Measurements from ENCODE around the gene GABPB2.
A peak's percentile ranks its signal among the peaks of the same experiment; 100 is the strongest.

The GABPB2 gene

DNA sequence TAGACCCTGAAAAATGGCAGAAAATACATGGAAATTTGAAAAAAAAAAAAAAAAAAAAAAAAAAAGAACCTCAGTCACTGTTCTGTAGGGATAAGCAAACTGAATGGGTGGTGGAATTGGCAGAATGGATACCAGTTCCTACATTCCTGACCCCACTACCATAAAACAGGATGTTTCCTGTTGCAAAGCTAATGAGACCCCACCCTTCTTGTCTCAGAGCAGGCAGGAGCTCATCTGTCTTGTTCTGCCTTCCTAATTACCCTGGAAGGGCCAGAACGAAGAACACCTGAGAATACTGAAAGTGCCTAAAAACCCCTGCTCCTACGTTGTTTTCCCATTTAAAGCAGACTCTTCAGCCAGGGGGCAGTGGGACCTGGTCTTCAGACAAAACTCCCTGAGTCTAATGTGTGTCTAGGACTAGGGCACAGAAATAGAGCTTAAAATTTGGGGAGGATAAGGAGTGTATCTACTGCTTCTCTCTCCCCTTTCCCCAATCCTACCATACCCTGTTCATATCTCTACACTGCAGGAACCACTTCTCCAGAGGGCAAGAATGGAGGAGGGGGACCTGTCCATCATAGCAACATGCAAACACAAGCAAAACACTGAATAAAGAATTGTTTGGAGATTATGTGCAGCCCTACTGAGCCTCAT is 19.1 kb upstream of the GABPB2 start:
- no peak for ATAC-seq (ENCODE audit: low read depth)
- Mint-ChIP-seq H3K27ac (no peak overlapping the region), H3K36me3 (peaks cover 27% of the 10 kb centered on the region), H3K4me1 (peaks cover 42% of the 10 kb centered on the region), H3K27me3 (no peaks in the 10 kb centered on the region), H3K4me3 (no peak overlapping the region), H3K9me3 (no peaks in the 10 kb centered on the region)
- no peak for DNase-seq (ENCODE audit: low spot score in 2 of 2)

DNA sequence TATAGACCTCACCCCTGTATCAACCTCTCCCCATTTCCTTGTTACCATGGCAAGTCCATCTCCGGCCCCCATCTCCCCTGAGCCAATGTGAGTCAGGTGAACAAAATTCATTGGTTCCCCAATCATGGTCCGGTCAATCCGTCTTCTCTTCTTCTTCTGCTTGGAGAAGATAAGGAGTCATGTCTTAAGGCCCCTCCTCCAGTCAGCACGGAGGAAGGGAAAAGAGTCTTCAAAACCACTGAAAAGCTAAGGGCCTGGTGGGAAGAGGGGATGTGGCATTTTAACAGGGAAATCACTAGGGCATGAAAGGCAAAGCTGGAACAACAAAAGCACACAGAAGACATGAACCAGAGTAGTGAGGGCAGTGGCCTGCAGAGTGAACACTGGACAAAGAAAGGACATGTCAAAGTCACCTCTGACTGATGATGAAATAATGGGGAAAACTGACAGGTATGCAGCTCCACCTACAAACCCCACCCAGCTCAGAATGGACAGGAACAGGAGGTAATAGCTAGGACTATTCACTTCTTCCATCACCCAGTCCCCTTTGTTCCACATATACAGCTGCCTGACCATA is 15.5 kb upstream of the GABPB2 start:
- no peaks in the 10 kb centered on the region for H3K27me3 Mint-ChIP-seq
- no peak for ATAC-seq (ENCODE audit: low read depth)
- H3K9me3 Mint-ChIP-seq: no peaks in the 10 kb centered on the region
- peak overlapping the region; percentile 96 for H3K4me3 Mint-ChIP-seq
- DNase-seq (ENCODE audit: low spot score in 2 of 2): no peak
- H3K27ac Mint-ChIP-seq: peak overlapping the region; percentile 99
- peaks cover 43% of the 10 kb centered on the region for H3K36me3 Mint-ChIP-seq
- H3K4me1 Mint-ChIP-seq: peaks cover 47% of the 10 kb centered on the region

DNA sequence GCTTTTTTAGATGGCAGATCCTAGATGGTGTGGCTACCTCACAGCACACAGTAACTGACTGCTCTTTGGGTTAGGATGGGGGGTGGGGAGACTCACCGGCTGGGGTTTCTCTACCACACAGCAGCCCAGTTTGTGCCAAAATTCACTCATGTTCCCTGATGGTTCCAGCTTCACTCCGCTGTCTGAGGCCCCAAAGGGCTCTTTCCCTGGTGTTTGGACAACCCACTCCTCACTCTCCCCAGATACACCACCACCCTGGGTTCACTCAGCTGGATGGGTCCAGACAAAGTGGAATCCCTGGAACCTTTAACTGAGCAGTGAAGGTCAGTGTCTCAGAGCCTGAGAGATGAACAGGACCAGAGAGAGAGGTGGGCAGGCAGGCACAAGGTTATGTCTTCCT is 15.0 kb upstream of the GABPB2 start:
- DNase-seq (ENCODE audit: low spot score in 2 of 2) (no peak), ATAC-seq (ENCODE audit: low read depth) (no peak)
- no peaks in the 10 kb centered on the region for H3K27me3 Mint-ChIP-seq
- peak overlapping the region; percentile 99 for H3K27ac Mint-ChIP-seq
- peak overlapping the region; percentile 96 for H3K4me3 Mint-ChIP-seq
- H3K9me3 Mint-ChIP-seq: no peaks in the 10 kb centered on the region
- H3K36me3 Mint-ChIP-seq: peaks cover 43% of the 10 kb centered on the region
- H3K4me1 Mint-ChIP-seq: peaks cover 50% of the 10 kb centered on the region

DNA sequence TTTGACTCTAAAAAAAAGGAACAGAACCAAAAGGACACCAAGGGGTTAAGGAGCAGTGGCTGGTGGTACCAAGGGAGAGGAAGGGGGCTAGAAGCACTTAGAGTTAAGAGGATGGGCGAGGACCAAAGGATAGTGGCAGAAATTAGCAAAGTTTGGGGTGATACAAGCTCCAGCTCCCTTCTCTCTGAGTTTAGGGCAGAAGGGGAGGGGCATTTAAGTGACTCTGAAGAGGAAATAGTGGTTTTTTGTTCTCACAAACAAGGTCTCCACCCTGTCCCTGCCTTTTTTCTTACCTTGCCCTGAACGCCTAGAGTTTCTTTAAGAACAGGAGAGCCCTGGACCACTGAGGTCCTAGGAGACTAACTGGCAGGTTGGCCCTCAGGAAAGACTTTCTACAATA is 14.4 kb upstream of the GABPB2 start:
- DNase-seq (ENCODE audit: low spot score in 2 of 2) (peak in 1 of 2 donors; percentile 32), ATAC-seq (ENCODE audit: low read depth) (peak; percentile 27)
- no peaks in the 10 kb centered on the region for H3K9me3 Mint-ChIP-seq
- H3K27me3 Mint-ChIP-seq: no peaks in the 10 kb centered on the region
- peak overlapping the region; percentile 96 for H3K4me3 Mint-ChIP-seq
- peaks cover 53% of the 10 kb centered on the region for H3K4me1 Mint-ChIP-seq
- H3K36me3 Mint-ChIP-seq: peaks cover 43% of the 10 kb centered on the region
- H3K27ac Mint-ChIP-seq: peak overlapping the region; percentile 99

DNA sequence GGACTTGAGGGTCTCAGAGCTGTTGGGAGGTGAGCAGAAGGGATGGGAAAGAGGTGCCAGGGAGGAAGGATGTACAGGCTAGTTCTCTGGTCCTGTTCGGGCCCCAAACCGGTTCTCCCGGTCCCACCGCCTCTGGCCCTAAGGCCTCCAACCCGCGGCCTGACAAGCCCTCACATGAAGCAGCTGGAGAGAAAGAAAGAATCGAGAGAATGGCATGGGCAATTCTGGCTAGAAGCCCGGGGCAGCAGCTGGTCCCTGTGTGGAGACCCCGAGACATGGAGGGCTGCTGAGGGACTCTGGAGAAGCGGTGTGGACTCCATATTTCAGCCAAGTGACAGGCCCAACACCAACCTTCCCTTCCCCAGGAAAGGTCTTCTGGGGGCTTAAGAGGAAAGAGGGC is 11.9 kb upstream of the GABPB2 start:
- ATAC-seq (ENCODE audit: low read depth) (no peak), DNase-seq (ENCODE audit: low spot score in 2 of 2) (no peak)
- Mint-ChIP-seq H3K4me1 (peaks cover 43% of the 10 kb centered on the region), H3K9me3 (no peaks in the 10 kb centered on the region), H3K27ac (peak overlapping the region; percentile 99), H3K36me3 (peaks cover 33% of the 10 kb centered on the region), H3K27me3 (no peaks in the 10 kb centered on the region), H3K4me3 (peak overlapping the region; percentile 96)

DNA sequence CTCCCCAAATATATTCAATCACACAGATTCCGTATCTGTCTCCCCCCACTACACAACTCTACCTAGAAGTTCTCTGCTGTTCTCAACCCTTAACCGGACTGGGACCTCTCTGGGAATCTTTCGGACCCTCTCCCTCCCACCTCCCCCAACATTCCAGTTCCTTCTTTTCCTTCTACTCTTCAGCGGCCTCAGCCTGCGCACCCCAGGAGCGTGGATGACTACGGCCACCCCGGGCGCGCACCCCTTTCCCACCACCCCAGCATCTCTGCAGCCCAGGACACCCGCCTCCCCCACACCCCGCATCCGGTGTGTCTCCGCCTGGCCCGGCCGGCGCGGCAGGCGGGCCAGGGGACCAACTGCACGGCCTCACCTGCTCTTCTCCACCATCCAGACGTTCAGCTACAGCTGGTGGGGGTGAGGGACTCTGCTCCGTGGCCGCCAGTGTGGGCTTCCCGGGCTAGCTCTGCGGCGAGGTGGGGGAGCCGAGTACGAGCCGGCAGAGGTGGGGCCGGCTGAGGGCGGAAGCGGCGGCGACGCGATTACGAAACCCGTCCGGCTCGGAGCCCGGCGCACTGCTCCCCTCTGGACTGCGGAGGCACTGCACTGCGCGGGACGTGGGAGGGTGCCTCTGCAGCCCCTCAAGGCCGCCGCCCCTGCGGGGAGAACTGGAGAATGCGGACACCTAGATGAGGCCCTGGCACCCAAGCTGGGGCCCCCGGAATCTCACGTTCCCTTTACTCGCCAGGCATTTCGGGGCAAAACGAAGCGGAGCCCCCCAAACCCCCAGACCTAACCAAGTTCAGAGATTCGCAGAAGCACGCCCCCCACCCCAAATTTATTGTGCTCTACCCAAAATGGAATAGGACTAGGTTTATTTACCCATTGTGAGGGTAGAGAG is 11.2 kb upstream of the GABPB2 start, which contains the start of gene CDC42SE1:
TSS of gene CDC42SE1 (minus strand) at position 514 of the 898 bp plus-strand sequence. CDS start 3,892 bp downstream, outside the sequence.
- Mint-ChIP-seq H3K27me3 (no peaks in the 10 kb centered on the region), H3K27ac (peak within 1 kb of the TSS; percentile 99), H3K4me3 (peak within 1 kb of the TSS; percentile 96), H3K36me3 (peaks cover 31% of the 10 kb centered on the region), H3K9me3 (no peaks in the 10 kb centered on the region), H3K4me1 (peaks cover 41% of the 10 kb centered on the region)
- peak; percentile 82 for ATAC-seq (ENCODE audit: low read depth)
- DNase-seq (ENCODE audit: low spot score in 2 of 2): peak; percentile 80 to 82

DNA sequence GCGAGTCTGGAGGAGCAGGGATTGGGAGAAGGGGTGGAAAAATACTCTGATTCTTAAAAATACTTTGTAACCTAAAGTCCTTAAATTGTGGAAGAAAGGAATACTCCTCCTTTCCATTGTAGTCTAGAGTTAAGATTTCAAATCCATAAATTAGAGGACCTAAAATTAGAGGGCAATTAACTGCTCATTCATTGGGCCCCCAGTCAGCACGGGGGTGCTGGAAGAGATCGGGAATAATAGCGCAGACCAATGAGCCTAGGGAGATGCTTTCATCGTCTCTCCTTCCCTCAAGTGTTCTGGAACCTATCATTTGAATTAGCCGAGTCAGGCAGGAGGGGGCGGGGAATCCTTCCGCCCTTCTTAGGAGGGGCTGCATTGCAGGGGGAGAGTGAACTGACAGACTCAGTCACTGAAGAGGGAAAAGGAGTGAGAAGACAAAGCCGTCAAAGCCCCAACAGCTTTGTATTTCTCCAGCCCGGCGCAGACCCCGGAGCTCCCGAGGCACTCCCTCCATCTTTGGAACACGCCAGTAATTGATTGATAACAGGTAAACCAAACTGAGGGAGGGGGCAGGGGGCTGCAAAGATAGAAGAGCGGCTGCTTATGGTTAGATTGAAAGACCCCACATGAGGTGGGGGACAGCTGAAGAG is 10.4 kb upstream of the GABPB2 start, which contains the start of gene MLLT11:
TSS of gene MLLT11 (plus strand) at position 391 of the 650 bp plus-strand sequence. CDS start 6,828 bp downstream, outside the sequence.
- Mint-ChIP-seq H3K36me3 (peaks cover 24% of the 10 kb centered on the region), H3K9me3 (no peaks in the 10 kb centered on the region), H3K4me3 (peak within 1 kb of the TSS; percentile 96), H3K4me1 (peaks cover 35% of the 10 kb centered on the region), H3K27me3 (no peaks in the 10 kb centered on the region), H3K27ac (peak within 1 kb of the TSS; percentile 99)
- DNase-seq (ENCODE audit: low spot score in 2 of 2): peak in 1 of 2 donors; percentile 27
- no peak for ATAC-seq (ENCODE audit: low read depth)

DNA sequence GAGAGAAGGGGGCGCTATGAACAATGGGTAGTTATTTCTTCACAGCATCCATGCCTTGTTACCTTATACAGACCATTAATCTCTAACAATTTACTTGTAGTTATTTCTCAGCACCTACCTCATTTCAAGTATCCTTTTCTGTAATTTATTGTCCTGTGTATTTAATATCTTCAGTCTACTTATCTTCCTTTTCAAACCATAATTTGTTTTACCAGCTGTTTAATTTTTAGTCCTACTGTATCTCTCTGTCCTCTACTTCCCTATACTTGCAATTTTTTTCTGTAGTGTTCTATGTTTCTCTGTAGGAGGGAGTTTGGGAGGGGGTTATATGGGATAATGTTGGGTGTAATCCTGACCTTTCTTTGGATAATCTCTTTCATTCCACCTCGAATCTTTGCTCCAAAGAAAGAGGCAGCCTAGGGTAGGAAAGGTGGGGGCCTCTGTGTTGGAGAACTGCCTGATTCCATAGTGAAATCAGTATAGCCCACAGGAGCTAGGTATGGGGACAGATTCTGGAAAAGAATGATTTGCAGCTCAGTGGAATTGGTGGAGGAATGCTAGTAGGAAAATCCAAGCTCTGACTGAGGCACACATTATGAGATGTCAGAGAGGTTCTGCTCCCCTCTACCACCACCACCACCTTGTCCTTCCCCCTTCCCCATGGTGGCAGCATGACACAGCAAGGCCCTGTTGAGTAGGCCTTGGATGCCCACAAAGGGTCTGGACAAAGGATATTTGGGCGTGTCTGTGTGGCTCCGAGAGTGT is 9.7 kb upstream of the GABPB2 start:
- ATAC-seq (ENCODE audit: low read depth): no peak
- Mint-ChIP-seq H3K9me3 (no peaks in the 10 kb centered on the region), H3K27ac (peak overlapping the region; percentile 99), H3K36me3 (peaks cover 21% of the 10 kb centered on the region), H3K4me3 (peak overlapping the region; percentile 96), H3K27me3 (no peaks in the 10 kb centered on the region), H3K4me1 (peaks cover 29% of the 10 kb centered on the region)
- DNase-seq (ENCODE audit: low spot score in 2 of 2): no peak

DNA sequence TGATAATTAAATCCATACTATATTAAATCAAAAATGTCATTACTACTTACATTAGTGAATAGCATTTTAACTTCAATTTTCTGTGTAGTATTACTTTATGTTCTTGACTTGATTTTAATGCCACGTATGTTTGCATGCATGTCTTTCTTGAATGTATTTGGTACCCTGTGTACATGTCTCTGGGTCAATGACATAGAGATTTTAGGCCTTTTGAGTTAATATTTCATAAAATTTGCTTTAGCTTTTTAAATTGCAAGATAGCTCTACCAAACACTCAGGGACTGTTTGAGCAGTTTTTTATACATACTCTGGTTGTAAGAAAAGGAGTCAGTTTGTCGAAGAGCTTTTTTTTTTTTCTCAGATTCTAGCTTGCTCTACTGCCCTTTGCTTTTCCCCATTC is 8.9 kb upstream of the GABPB2 start:
- DNase-seq (ENCODE audit: low spot score in 2 of 2) (no peak), ATAC-seq (ENCODE audit: low read depth) (no peak)
- no peak overlapping the region for H3K4me3 Mint-ChIP-seq
- no peaks in the 10 kb centered on the region for H3K27me3 Mint-ChIP-seq
- peaks cover 22% of the 10 kb centered on the region for H3K4me1 Mint-ChIP-seq
- H3K27ac Mint-ChIP-seq: no peak overlapping the region
- no peaks in the 10 kb centered on the region for H3K9me3 Mint-ChIP-seq
- H3K36me3 Mint-ChIP-seq: peaks cover 16% of the 10 kb centered on the region

DNA sequence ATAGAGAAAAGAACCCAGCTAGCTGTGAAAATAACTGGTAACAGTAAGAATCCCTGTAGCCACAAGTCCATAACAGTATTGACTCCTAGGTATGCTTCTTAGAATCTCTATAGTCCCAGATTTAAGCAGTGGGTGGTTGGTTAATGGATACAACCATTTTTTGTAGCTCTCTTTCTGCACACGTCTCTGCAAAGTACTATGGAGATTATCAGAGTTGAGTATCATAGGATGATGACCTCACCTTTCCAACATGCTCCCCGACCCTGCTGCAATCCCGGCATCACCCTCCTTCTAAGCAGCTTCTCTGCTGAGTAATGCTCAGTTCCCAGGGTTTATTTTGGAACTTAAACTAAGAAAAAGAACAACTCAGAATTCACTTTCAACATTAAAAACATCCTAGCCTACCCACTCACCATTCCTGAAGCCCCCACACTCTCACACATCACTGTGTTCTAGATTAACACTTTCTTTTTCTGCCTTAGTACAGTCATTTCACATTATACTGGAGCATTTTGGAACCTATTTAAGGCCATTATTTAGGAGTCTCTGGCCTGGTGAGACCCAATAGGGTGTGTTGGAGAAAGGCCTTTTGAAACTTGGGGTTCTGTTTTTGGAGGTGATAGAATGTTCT is 7.7 kb upstream of the GABPB2 start:
- H3K9me3 Mint-ChIP-seq: no peaks in the 10 kb centered on the region
- peaks cover 9% of the 10 kb centered on the region for H3K36me3 Mint-ChIP-seq
- no peak for DNase-seq (ENCODE audit: low spot score in 2 of 2)
- H3K4me1 Mint-ChIP-seq: peaks cover 17% of the 10 kb centered on the region
- H3K4me3 Mint-ChIP-seq: no peak overlapping the region
- ATAC-seq (ENCODE audit: low read depth): no peak
- no peaks in the 10 kb centered on the region for H3K27me3 Mint-ChIP-seq
- no peak overlapping the region for H3K27ac Mint-ChIP-seq

DNA sequence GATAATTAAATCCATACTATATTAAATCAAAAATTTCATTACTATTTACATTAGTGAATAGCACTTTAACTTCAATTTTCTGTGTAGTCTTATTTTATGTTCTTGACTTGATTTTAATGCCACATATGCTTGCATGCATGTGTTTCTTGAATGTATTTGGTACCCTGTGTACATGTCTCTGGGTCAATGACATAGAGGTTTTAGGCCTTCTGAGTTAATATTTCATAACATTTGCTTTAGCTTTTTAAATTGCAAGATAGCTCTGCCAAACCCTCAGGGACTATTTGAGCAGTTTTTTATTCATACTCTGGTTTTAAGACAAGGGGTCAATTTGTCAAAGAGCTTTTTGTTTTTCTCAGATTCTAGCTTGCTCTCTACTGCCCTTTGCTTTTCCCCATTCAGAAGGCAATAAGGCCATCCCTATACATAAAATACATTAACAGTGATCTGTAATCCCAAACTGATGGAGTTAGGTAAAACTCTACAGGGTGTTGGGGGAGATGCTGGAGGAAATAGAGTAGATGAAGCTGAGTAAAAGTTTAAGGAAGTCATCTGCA is 5.4 kb upstream of the GABPB2 start:
- Mint-ChIP-seq H3K4me3 (no peak overlapping the region), H3K27me3 (no peaks in the 10 kb centered on the region), H3K27ac (no peak overlapping the region), H3K9me3 (no peaks in the 10 kb centered on the region), H3K4me1 (peaks cover 10% of the 10 kb centered on the region), H3K36me3 (no peaks in the 10 kb centered on the region)
- ATAC-seq (ENCODE audit: low read depth): no peak
- no peak for DNase-seq (ENCODE audit: low spot score in 2 of 2)

DNA sequence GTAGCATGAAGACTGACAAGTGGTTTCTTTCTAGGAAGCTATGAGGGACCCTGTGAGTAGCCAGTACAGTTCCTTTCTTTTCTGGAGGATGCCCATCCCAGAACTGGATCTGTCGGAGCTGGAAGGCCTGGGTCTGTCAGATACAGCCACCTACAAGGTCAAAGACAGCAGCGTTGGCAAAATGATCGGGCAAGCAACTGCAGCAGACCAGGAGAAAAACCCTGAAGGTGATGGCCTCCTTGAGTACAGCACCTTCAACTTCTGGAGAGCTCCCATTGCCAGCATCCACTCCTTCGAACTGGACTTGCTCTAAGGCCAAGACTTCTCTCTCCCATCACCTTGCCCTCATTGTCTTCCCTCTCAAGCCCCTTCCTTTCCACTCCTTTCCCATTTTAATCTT is 3.4 kb upstream of the GABPB2 start:
- no peak overlapping the region for H3K4me3 Mint-ChIP-seq
- no peaks in the 10 kb centered on the region for H3K27me3 Mint-ChIP-seq
- DNase-seq (ENCODE audit: low spot score in 2 of 2) (no peak), ATAC-seq (ENCODE audit: low read depth) (no peak)
- no peaks in the 10 kb centered on the region for H3K36me3 Mint-ChIP-seq
- H3K27ac Mint-ChIP-seq: no peak overlapping the region
- peaks cover 5% of the 10 kb centered on the region for H3K4me1 Mint-ChIP-seq
- H3K9me3 Mint-ChIP-seq: no peaks in the 10 kb centered on the region
